ENCODE results near the gene TASOR2. TPM values are rescaled to one million over a fixed set of nuclear protein-coding genes. Genes with fewer than 3 reads are reported as not detected.

TASOR2 gene
- total RNA-seq, 2 experiments from 2014 or later: 50.0 to 51.0 TPM

DNA sequence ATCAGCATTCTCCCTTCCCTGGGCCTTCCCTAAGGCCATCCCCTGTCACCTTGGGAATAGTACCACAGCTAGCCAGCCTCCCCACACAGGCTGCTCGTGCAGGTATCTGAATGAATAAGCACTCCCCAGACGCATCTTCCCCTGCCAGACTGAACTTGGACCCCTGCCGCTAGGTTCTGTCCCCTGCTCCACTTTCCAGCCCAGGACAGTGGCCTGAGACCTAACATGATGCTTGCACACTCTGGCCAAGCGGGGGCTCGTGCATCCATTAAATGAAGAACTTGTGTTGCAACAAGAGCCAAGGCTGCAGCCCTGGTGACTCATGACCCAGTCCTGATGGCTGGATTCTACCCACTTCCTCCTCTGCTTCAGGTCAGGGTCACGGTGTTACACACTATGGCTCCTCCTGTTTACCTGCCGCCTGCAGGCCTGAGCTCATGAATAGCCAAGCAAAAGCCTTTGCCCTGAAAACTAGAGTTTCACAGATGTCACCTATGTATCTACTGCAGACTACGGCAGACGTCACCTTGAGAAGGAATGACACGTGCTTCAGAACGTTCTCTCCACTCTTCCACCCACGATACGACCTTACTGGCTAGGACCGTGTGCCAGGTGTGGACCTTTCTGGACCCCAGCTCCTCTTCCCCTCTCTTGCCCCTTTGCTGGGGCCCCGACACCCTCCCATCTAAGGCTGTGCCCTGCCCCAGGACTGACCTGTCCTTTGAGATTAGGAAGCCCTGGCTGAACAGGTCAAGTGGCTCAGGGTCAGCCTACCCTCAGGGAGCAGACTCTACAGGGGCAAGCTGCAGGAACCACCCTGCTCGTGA is 24.7 kb upstream of the TASOR2 start:
- TF ChIP-seq, protein P1, sequence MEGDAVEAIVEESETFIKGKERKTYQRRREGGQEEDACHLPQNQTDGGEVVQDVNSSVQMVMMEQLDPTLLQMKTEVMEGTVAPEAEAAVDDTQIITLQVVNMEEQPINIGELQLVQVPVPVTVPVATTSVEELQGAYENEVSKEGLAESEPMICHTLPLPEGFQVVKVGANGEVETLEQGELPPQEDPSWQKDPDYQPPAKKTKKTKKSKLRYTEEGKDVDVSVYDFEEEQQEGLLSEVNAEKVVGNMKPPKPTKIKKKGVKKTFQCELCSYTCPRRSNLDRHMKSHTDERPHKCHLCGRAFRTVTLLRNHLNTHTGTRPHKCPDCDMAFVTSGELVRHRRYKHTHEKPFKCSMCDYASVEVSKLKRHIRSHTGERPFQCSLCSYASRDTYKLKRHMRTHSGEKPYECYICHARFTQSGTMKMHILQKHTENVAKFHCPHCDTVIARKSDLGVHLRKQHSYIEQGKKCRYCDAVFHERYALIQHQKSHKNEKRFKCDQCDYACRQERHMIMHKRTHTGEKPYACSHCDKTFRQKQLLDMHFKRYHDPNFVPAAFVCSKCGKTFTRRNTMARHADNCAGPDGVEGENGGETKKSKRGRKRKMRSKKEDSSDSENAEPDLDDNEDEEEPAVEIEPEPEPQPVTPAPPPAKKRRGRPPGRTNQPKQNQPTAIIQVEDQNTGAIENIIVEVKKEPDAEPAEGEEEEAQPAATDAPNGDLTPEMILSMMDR (IDR thresholded peaks at IDR 0.05): no peak
- Mint-ChIP-seq H3K27me3 (no peaks in the 10 kb centered on the region), H3K4me1 (ENCODE audit: low read depth) (peaks cover 50% of the 10 kb centered on the region), H3K27ac (peak overlapping the region; percentile 19), H3K36me3 (ENCODE audit: low read depth) (no peaks in the 10 kb centered on the region), H3K9me3 (no peaks in the 10 kb centered on the region), H3K4me3 (no peak overlapping the region)
- Histone ChIP-seq H3K27ac (ENCODE audit: low read depth in 1 of 2, low read length in 2 of 2) (no peak overlapping the region), H3K9me3 (ENCODE audit: control insufficient read depth in 1 of 2, insufficient read depth in 1 of 2, low read length in 2 of 2) (no peaks in the 10 kb centered on the region), H3K36me3 (ENCODE audit: insufficient read depth, low read length) (no peaks in the 10 kb centered on the region), H3K4me1 (ENCODE audit: insufficient read depth, low read length) (peaks cover 32% of the 10 kb centered on the region), H3K27me3 (ENCODE audit: control insufficient read depth in 1 of 2, insufficient read depth in 2 of 2, low read length in 2 of 2) (no peaks in the 10 kb centered on the region), H3K4me3 (ENCODE audit: low read length) (no peak overlapping the region)
- ChIA-PET CTCF (interaction anchor here (1.1 kb wide), 1 partner anchor 30 kb away, joined by 3 read pairs; no protein-coding TSS in a partner anchor), POLR2A (no interaction called here)
- intact Hi-C loops (cut with DNase I, micrococcal nuclease): no loop called here
- no peak for ATAC-seq (ENCODE audit: poor library complexity)
- DNase-seq: peak in 6 of 14 experiments; percentile 5 to 55 (median 28)

DNA sequence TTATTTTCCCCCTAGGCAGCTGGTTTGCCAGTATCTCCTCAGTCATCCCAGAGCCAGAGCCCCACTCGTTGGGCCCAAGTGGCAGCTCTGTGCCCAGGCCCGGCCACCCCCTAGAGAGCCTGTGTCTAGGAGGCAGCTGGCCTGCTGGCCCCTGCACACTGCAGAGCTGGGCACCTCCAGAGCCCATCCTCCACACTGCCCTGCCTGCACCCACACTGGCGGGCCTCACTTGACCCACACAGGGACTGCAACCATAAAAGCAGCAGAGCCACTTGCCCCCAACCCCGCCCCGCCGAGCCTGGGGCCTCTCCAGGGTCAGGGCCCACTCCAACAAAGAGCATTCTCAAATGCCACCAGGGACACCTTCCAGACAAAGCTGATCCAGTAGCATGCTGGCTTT is 23.6 kb upstream of the TASOR2 start:
- H3K4me1 Mint-ChIP-seq (ENCODE audit: low read depth): peaks cover 50% of the 10 kb centered on the region
- Histone ChIP-seq H3K4me3 (ENCODE audit: low read length) (no peak overlapping the region), H3K9me3 (ENCODE audit: control insufficient read depth in 1 of 2, insufficient read depth in 1 of 2, low read length in 2 of 2) (no peaks in the 10 kb centered on the region), H3K27ac (ENCODE audit: low read depth in 1 of 2, low read length in 2 of 2) (no peak overlapping the region), H3K36me3 (ENCODE audit: insufficient read depth, low read length) (no peaks in the 10 kb centered on the region), H3K4me1 (ENCODE audit: insufficient read depth, low read length) (peaks cover 26% of the 10 kb centered on the region), H3K27me3 (ENCODE audit: control insufficient read depth in 1 of 2, insufficient read depth in 2 of 2, low read length in 2 of 2) (no peaks in the 10 kb centered on the region)
- no peaks in the 10 kb centered on the region for H3K9me3 Mint-ChIP-seq
- ATAC-seq (ENCODE audit: poor library complexity) (no peak), DNase-seq (no peak)
- no peaks in the 10 kb centered on the region for H3K36me3 Mint-ChIP-seq (ENCODE audit: low read depth)
- no peaks in the 10 kb centered on the region for H3K27me3 Mint-ChIP-seq
- intact Hi-C loops (cut with DNase I, micrococcal nuclease): no loop called here
- TF ChIP-seq, protein P1 (IDR thresholded peaks at IDR 0.05): no peak
- H3K4me3 Mint-ChIP-seq: no peak overlapping the region
- H3K27ac Mint-ChIP-seq: no peak overlapping the region
- ChIA-PET POLR2A (no interaction called here), CTCF (interaction anchor here (1.1 kb wide), 1 partner anchor 31 kb away, joined by 3 read pairs; no protein-coding TSS in a partner anchor)

DNA sequence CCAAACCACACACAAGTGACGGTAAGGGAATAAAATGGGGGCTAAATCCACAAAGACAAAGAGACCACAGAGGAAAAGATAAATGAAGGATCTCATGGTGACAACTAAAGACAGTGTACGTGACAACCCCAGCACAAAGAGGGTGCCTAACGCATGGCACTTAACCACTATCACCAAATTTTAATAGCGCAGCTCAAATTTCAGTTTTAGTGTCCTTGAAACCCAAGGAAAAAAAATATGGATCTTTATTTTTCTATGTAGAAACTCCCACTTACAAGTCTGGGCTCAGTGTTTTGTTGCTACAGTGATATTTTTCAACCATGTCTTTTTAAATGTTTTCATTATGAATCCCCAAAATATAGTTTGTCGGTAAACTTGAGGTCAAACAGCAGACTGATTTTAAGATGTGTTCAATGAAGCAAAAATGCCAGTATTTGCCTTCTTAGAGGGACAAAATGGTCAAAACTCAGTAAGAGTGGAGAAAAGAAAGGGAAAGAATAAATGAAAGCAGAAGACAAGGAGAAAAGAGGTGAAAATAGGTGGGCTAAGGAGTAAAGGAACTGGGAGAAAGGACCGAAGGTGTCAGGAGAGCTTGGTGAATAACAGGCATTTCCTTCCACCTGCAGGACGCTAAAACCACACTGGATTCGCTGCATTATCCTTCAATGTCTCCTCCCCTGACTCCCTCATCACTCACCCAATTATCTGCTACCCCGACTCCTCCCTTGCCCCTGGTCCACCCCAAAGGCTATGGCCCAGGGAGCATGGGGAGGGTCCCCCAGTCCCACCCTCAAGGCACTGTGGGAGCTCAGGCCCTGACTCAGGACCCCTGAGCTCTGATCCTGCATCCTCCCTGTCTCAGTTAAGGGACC is 21.7 kb upstream of the TASOR2 start:
- Histone ChIP-seq H3K4me1 (ENCODE audit: insufficient read depth, low read length) (peaks cover 25% of the 10 kb centered on the region), H3K27me3 (ENCODE audit: control insufficient read depth in 1 of 2, insufficient read depth in 2 of 2, low read length in 2 of 2) (no peaks in the 10 kb centered on the region), H3K27ac (ENCODE audit: low read depth in 1 of 2, low read length in 2 of 2) (no peak overlapping the region), H3K4me3 (ENCODE audit: low read length) (no peak overlapping the region), H3K36me3 (ENCODE audit: insufficient read depth, low read length) (no peaks in the 10 kb centered on the region), H3K9me3 (ENCODE audit: control insufficient read depth in 1 of 2, insufficient read depth in 1 of 2, low read length in 2 of 2) (no peaks in the 10 kb centered on the region)
- H3K4me3 Mint-ChIP-seq: no peak overlapping the region
- H3K4me1 Mint-ChIP-seq (ENCODE audit: low read depth): peaks cover 47% of the 10 kb centered on the region
- TF ChIP-seq, protein P1 (IDR thresholded peaks at IDR 0.05): no peak
- ChIA-PET CTCF (no interaction called here), POLR2A (no interaction called here)
- intact Hi-C loops (cut with DNase I, micrococcal nuclease): no loop called here
- no peak overlapping the region for H3K27ac Mint-ChIP-seq
- H3K27me3 Mint-ChIP-seq: no peaks in the 10 kb centered on the region
- DNase-seq (no peak), ATAC-seq (ENCODE audit: poor library complexity) (no peak)
- H3K36me3 Mint-ChIP-seq (ENCODE audit: low read depth): peaks cover 4% of the 10 kb centered on the region
- no peaks in the 10 kb centered on the region for H3K9me3 Mint-ChIP-seq

Measured in CD4-positive, alpha-beta T cell (primary cell).